GM21723 (cell line): ENCODE results near the gene GRIK5.
"Not testable (repeated sequence)": the region's sequence is repeated elsewhere in the genome, so short reads cannot be mapped to it uniquely, and the experiment has no call there.

ENCODE experiments used
- ATAC-seq: cut with Tn5 transposase; IDR thresholded peaks from one replicate; pipeline ENCODE4 v1.9.1; 2021; ENCODE audit warnings: mild to moderate bottlenecking, moderate library complexity; ENCODE audit not compliant: unreplicated experiment

Gene GRIK5

DNA sequence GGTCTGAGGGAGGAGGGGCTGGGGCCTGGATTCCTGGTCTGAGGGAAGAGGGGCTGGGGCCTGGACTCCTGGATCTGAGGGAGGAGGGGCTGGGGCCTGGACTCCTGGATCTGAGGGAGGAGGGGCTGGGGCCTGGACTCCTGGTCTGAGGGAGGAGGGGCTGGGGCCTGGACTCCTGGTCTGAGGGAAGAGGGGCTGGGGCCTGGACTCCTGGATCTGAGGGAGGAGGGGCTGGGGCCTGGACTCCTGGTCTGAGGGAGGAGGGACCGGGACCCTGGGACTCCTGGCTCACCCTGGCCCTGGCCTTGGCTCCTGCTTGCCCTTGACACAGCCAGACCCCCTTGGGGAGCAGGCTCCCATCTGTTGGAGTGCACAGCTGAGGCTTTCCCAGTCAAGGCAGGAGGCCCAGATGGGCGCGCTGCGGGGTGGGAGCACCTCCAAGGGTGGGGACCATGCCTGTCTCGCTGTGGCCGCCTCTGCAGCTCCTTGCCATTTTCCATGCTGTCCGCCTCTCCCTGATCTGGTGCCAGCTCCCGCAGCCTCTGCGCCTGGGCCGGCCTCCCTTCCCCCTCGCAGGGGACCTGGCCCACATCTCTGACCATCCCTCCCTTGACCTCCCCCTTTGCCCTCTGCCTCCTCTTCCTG lies 78.0 kb downstream of the GRIK5 start:
- not testable (repeated sequence) for ATAC-seq

DNA sequence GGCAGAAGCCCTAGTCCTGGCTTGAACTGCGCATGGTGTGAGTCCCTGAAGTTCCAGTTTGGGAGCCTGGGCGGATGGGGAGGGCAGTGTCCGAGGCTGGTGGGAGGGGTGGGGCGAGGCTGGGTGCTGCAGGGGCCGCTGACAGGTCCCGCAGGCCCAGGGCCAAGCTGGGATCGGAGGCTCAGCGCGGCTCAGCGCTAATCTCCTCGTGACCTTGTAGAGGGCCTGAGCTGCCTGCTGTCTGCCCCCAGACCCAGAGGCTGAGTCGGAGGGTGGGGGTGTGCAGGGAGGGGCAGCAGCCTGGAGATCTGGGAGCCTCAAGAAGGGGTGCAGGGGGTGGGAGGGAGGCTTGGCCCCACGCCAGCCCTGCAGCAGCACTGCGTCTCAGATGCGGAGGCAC lies 79.0 kb downstream of the GRIK5 start:
- no peak for ATAC-seq

GRCh38 chr19:41990615-41991014 lies 79.4 kb downstream of the GRIK5 start:
- ATAC-seq = no peak

- no peak for ATAC-seq
Observed at GRCh38 chr19:41990028-41990427, 80.0 kb downstream of the GRIK5 start.

DNA sequence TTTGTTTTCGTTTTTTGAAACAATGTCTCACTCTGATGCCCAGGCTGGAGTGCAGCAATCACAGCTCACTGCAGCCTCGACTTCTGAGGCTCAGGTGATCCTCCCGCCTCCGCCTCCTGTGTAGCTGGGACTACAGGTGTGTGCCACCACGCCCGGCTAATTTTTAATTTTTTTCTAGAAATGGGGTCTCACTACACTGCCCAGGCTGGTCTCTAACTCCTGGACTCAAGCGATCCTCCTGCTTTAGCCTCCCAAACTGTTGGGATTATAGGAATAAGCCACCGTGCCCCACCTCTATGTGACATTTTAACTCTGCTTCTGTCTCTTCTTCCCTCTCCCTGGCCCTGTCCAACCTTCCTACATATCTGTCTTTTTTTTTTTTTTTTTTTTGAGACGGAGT lies 81.1 kb downstream of the GRIK5 start:
- ATAC-seq = no peak

GRCh38 chr19:41987141-41987860 lies 82.7 kb downstream of the GRIK5 start:
- no peak for ATAC-seq

DNA sequence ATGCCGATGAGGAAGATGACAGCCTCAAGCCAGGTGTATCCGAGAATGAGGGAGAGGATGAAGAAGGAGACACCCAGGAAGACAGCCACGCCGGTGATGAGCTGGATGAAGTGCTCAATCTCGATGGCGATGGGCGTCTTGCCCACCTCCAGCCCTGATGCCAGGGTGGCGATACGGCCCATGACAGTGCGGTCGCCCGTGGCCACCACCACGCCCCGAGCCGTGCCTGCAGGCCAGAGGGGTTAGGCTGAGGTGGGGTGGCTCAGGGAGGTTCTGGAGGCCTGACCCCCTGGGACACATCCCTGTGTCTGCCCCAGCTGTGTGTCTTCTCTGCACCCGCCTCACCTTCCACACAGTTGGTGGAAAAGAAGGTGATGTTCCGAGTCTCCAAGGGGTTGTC lies 85.0 kb downstream of the GRIK5 start:
- ATAC-seq = no peak

- no peak for ATAC-seq
Observed at GRCh38 chr19:41981724-41982123, 88.3 kb downstream of the GRIK5 start.

GRCh38 chr19:41978470-41978869 lies 91.5 kb downstream of the GRIK5 start:
- ATAC-seq = no peak

GRCh38 chr19:41977916-41978315 lies 92.1 kb downstream of the GRIK5 start:
- ATAC-seq = no peak

DNA sequence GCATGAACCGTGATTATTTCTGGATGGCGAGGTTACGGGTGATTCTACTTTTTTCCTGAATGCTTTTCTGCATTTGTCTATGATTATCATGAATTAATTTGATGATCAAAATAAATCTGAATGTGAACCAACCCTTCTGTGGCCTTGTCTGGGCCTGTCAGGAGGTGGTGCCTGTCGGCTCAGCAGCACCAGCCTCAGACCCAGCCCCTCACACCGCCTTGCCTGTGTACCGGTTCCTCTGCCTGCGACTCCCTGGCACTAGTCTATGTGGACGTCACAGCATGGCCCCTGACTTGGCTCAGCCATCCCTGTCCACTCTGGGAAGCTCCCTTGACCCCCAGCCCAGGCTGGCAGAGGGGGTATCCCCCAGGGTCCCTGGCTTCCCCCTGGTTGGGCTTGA lies 95.4 kb downstream of the GRIK5 start:
- ATAC-seq = no peak

- no peak for ATAC-seq
Observed at GRCh38 chr19:41971363-41971762, 98.6 kb downstream of the GRIK5 start.

- ATAC-seq = no peak
Observed at GRCh38 chr19:41969772-41970458, 100.1 kb downstream of the GRIK5 start.

GRCh38 chr19:41968751-41969595 lies 101.0 kb downstream of the GRIK5 start:
- no peak for ATAC-seq

GRCh38 chr19:41967054-41967783 lies 102.8 kb downstream of the GRIK5 start:
- no peak for ATAC-seq

GRCh38 chr19:41965106-41965505 lies 104.9 kb downstream of the GRIK5 start:
- ATAC-seq = no peak

- ATAC-seq = no peak
Observed at GRCh38 chr19:41960973-41961372, 109.0 kb downstream of the GRIK5 start.

DNA sequence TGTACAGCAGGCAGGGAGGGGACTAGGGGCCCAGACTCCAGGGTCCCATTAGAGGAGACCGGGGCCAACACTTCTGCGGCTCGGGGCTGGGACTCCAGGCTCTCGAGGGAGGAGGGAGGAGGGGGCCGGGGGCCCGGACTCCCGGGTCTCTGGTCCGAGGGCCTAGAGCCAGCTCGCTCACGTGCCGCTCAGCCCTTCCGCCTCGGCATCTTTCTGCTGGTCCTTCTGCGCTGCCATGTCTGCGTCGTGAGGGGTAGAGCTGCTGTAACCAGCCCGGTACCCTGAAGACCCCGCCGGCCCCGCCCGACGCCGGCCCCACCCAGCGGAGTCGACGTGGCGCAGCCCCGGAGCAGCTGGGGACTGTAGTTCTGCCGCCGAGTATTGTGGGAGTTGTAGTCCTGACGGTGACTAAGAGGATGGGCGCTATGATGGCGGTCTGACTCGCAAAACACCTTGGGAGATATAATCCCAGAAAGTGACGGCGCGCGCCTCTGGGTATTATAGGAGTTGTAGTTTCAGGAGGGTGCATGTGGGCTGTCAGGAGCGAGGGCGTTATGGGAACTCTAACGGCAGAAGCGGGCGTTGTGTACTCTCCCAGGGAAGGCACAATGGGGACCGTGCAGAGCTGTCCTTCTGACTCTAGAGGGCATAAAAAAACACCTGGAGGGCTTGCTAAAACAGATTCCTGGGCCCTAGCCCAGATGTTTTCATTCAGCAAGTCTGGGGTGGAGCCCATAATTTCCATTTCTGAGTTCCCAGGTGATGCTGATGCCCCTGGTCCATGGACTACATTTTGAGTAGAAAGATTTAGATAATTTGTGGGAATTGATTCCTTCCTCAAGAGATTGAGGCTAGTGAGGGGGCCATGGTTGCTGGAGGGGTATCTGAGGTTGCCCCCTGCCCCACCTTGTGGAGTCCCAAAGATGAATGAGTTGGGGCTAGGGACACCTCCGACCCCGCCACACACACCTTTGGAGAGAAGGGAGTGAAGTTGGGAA lies 110.7 kb downstream of the GRIK5 start, which contains the start of gene RABAC1:
RABAC1 (minus strand) TSS at position 266 of the 998 bp plus-strand sequence; CDS start at position 237, 29 bp downstream.
- peak; percentile 86 for ATAC-seq
